DOHH2 (cell line): ENCODE measurements around the gene CCR8.

Source experiments
- H3F3A ChIP-seq: fragments of 200-600 bp; sonication (generic), shearing (Covaris generic); 2 replicates; pipeline ENCODE4 v1.6.0; 2016; ENCODE audit warnings: antibody characterized with exemption, mild to moderate bottlenecking; ENCODE audit not compliant: control insufficient read depth, insufficient read depth
- H3K27ac ChIP-seq: fragments of 200-600 bp; sonication (generic); 2 replicates; pipeline ENCODE4 v1.5.1; 2014; ENCODE audit warnings: low read depth, mild to moderate bottlenecking, low read length, moderate library complexity
- H3K27me3 ChIP-seq: fragments of 200-600 bp; sonication (generic); 2 replicates; pipeline ENCODE4 v1.6.1; 2014; ENCODE audit warnings: mild to moderate bottlenecking, low read length, mixed read lengths; ENCODE audit not compliant: control insufficient read depth
- H3K36me3 ChIP-seq: fragments of 200-600 bp; sonication (generic); 2 replicates; pipeline ENCODE4 v1.6.1; 2014; ENCODE audit warnings: mild to moderate bottlenecking, low read length, moderate library complexity, mixed read lengths; ENCODE audit not compliant: control insufficient read depth
- H3K4me1 ChIP-seq: fragments of 200-600 bp; sonication (generic); 2 replicates; pipeline ENCODE4 v1.6.1; 2014; ENCODE audit warnings: mild to moderate bottlenecking, low read length, mixed read lengths; ENCODE audit not compliant: control insufficient read depth
- H3K4me2 ChIP-seq: fragments of 200-600 bp; sonication (generic); 2 replicates; pipeline ENCODE4 v1.6.0; 2014; ENCODE audit warnings: mild to moderate bottlenecking, low read length, moderate library complexity
- H3K4me3 ChIP-seq: fragments of 200-600 bp; sonication (generic); 2 replicates; pipeline ENCODE4 v1.5.1; 2014; ENCODE audit warnings: mild to moderate bottlenecking, low read length, mixed read lengths
- H3K79me2 ChIP-seq: fragments of 200-600 bp; sonication (generic); 2 replicates; pipeline ENCODE4 v1.6.1; 2014; ENCODE audit warnings: mild to moderate bottlenecking, low read length, mixed read lengths; ENCODE audit not compliant: control insufficient read depth
- H3K9me2 ChIP-seq: fragments of 200-600 bp; sonication (generic); replicated peaks from 2 replicates; pipeline ENCODE4 v1.6.1; 2014; ENCODE audit warnings: mild to moderate bottlenecking, low read length, mixed read lengths; ENCODE audit not compliant: control insufficient read depth
- H3K9me3 ChIP-seq: fragments of 200-600 bp; sonication (generic); 2 replicates; pipeline ENCODE4 v1.6.1; 2014; ENCODE audit warnings: antibody characterized with exemption, low read length, mixed read lengths; ENCODE audit not compliant: control insufficient read depth, insufficient read depth
- H4K20me1 ChIP-seq: fragments of 200-600 bp; sonication (generic); 2 replicates; pipeline ENCODE4 v1.6.0; 2014; ENCODE audit warnings: low read depth, mild to moderate bottlenecking, antibody characterized with exemption, low read length, moderate library complexity; ENCODE audit not compliant: control insufficient read depth, insufficient read depth
- EZH2phosphoT487 ChIP-seq: fragments of 200-600 bp; sonication (generic); IDR thresholded peaks from 2 replicates; pipeline ENCODE4 v1.6.1; 2017; ENCODE audit warnings: borderline replicate concordance, mild to moderate bottlenecking, antibody characterized with exemption, low read length, moderate library complexity, mixed read lengths
- TF ChIP-seq, protein P1 (sequence below): fragments of 200-600 bp; sonication (generic); IDR thresholded peaks from one replicate; pipeline ENCODE4 v1.5.1; 2014; ENCODE audit warnings: antibody characterized with exemption, mild to moderate bottlenecking, low read depth, low read length; ENCODE audit not compliant: poor library complexity, severe bottlenecking

CCR8 gene

GRCh38 chr3:39286771-39287170 lies 42.7 kb upstream of the CCR8 start:
- Histone ChIP-seq H3K36me3 (no peaks in the 10 kb centered on the region), H3K9me2 (no peaks in the 10 kb centered on the region), H3K4me2 (no peak overlapping the region), H3K4me3 (no peak overlapping the region), H3K27ac (no peak overlapping the region), H3K27me3 (no peaks in the 10 kb centered on the region), H3K4me1 (peaks cover 9% of the 10 kb centered on the region), H3K79me2 (no peaks in the 10 kb centered on the region), H4K20me1 (no peaks in the 10 kb centered on the region), H3F3A (0 out of 2 replicates have a peak, but pooled peaks cover 2% of the 10 kb centered on the region), H3K9me3 (no peaks in the 10 kb centered on the region)
- no peak for TF ChIP-seq EZH2phosphoT487
- TF ChIP-seq, protein P1, sequence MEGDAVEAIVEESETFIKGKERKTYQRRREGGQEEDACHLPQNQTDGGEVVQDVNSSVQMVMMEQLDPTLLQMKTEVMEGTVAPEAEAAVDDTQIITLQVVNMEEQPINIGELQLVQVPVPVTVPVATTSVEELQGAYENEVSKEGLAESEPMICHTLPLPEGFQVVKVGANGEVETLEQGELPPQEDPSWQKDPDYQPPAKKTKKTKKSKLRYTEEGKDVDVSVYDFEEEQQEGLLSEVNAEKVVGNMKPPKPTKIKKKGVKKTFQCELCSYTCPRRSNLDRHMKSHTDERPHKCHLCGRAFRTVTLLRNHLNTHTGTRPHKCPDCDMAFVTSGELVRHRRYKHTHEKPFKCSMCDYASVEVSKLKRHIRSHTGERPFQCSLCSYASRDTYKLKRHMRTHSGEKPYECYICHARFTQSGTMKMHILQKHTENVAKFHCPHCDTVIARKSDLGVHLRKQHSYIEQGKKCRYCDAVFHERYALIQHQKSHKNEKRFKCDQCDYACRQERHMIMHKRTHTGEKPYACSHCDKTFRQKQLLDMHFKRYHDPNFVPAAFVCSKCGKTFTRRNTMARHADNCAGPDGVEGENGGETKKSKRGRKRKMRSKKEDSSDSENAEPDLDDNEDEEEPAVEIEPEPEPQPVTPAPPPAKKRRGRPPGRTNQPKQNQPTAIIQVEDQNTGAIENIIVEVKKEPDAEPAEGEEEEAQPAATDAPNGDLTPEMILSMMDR = no peak

DNA sequence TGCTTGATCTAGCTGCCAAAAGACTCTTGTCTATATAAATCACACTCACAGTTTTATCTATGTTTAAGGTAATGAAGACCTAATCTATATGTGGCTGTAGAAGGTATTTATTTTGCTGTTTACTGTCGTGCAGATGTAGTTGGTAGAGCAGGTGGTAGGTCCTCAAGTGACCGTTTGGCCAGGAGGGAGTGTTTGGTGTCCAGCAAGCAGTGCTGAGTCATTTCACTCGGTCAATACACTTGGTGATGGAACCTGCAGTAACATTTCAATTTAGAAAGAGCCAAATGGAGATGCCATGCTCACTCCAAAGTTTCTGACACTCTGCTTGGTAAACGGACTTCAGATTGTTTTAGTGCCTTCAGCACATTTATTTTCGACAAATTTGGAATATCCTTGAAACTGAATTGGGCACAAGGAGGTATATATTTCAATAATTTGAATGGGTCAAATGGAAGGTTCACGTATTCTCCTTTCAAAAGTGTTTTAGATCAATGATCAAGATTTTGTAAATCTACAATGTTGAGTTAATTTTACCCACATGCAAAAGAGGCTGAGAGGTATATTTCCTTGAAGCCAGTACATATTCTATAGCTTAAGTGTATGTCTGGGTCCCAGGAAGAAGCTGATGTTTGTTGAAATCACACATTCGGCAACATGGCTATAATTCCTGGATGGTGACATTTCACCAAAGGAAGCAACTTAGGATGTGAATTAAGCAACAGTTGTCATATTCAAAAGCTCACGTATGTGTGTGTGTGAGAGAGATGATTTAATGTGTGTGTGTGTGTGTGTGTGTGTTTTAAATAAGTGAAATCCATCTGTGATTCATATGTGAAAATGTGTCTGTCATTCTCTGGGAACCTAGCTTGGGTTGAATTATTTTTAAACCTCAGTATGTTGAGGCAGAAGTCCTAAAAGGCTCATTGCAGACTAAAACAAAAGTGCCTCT lies 42.0 kb upstream of the CCR8 start:
- no peaks in the 10 kb centered on the region for H3K9me3 ChIP-seq
- 0 out of 2 replicates have a peak, but pooled peaks cover 2% of the 10 kb centered on the region for H3F3A ChIP-seq
- TF ChIP-seq, protein P1 = no peak
- no peak for TF ChIP-seq EZH2phosphoT487
- no peaks in the 10 kb centered on the region for H3K36me3 ChIP-seq
- peaks cover 9% of the 10 kb centered on the region for H3K4me1 ChIP-seq
- no peak overlapping the region for H3K27ac ChIP-seq
- no peak overlapping the region for H3K4me2 ChIP-seq
- no peaks in the 10 kb centered on the region for H3K79me2 ChIP-seq
- no peaks in the 10 kb centered on the region for H3K9me2 ChIP-seq
- no peaks in the 10 kb centered on the region for H4K20me1 ChIP-seq
- no peaks in the 10 kb centered on the region for H3K27me3 ChIP-seq
- H3K4me3 ChIP-seq = no peak overlapping the region

DNA sequence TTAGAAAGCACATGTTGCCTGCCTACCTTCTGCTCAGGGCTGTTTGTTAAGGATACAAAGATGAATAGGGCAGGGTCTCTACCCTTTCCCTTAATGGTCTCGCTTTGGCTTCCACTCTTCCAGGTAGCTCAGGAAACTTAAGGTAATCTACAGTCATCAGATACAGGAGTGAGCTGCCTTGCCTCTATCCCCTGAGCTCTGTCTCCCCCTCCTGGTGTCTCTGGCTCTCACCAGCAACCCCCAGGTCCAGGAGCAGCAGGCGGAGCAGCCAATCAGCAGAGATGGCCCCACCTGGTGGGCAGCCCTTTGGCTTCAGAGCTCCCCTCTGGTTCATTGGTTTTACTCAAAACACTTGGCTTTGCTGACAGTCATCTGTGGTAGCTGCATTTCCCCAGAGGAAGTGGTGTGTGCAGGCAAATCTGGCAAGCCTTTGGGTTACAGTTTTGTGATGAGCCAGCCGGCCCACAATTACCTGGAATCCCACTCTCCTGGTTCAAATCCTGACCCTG lies 41.2 kb upstream of the CCR8 start:
- Histone ChIP-seq H3K36me3 (no peaks in the 10 kb centered on the region), H3K4me2 (peak overlapping the region; percentile 47), H3K4me3 (no peak overlapping the region), H3K27me3 (no peaks in the 10 kb centered on the region), H3F3A (0 out of 2 replicates have a peak, but pooled peaks cover 2% of the 10 kb centered on the region), H3K79me2 (no peaks in the 10 kb centered on the region), H3K9me2 (no peaks in the 10 kb centered on the region), H4K20me1 (no peaks in the 10 kb centered on the region), H3K4me1 (peaks cover 9% of the 10 kb centered on the region), H3K27ac (no peak overlapping the region), H3K9me3 (no peaks in the 10 kb centered on the region)
- TF ChIP-seq EZH2phosphoT487 = no peak
- TF ChIP-seq, protein P1 = peak; percentile 96
